CD4-positive, alpha-beta T cell (primary cell): ENCODE data around the gene KCNIP4. TPM values are rescaled to one million over a fixed set of nuclear protein-coding genes. Genes with fewer than 3 reads are reported as not detected.

Experiments used
- ATAC-seq: fragments of 200-7000 bp; cut with Tn5 transposase; one replicate; pipeline ENCODE4 v1.10.0; 2022; ENCODE audit warnings: mild to moderate bottlenecking; ENCODE audit not compliant: poor library complexity
- CTCF ChIA-PET: fragments of 350-600 bp; sonication (Branson Sonifier 250); formaldehyde crosslinking; loops from one replicate; lab custom pipeline; 2021; ENCODE audit warnings: antibody characterized with exemption, inconsistent platforms; lab: Charles Lee
- POLR2A ChIA-PET: fragments of 350-600 bp; sonication (Branson Sonifier 250); formaldehyde crosslinking; loops from one replicate; lab custom pipeline; 2021; ENCODE audit warnings: antibody characterized with exemption, inconsistent platforms; lab: Charles Lee
- DNase-seq, 14 experiments: peaks; one replicate each; pipeline ENCODE4 v3.0.0-alpha.2; 2013 to 2020; ENCODE audit warnings: mixed read lengths in 2 of 14
- H3K27ac ChIP-seq, 2 donors: one replicate each; pipeline versions ENCODE4 v1.5.1 to v1.7.0; 2013; ENCODE audit warnings: low read length in 2 of 2, low read depth in 1 of 2, mild to moderate bottlenecking in 1 of 2
- H3K27me3 ChIP-seq, 2 experiments: 1 replicate in 1 of 2; 2 replicates in 1 of 2; pipeline versions ENCODE4 v1.6.1 to v1.7.0; 2013; ENCODE audit warnings: low read length in 2 of 2, control low read depth in 1 of 2, mild to moderate bottlenecking in 1 of 2, moderate library complexity in 1 of 2; ENCODE audit not compliant: insufficient read depth in 2 of 2, control insufficient read depth in 1 of 2
- H3K36me3 ChIP-seq: one replicate; pipeline ENCODE4 v1.6.1; 2013; ENCODE audit warnings: low read length, control low read depth; ENCODE audit not compliant: insufficient read depth
- H3K4me1 ChIP-seq: one replicate; pipeline ENCODE4 v1.6.1; 2013; ENCODE audit warnings: low read length, control low read depth; ENCODE audit not compliant: insufficient read depth
- H3K4me3 ChIP-seq: one replicate; pipeline ENCODE4 v1.5.1; 2013; ENCODE audit warnings: mild to moderate bottlenecking, low read length, moderate library complexity
- H3K9me3 ChIP-seq, 2 experiments: 1 replicate in 1 of 2; 2 replicates in 1 of 2; pipeline versions ENCODE4 v1.6.1 to v1.7.0; 2013; ENCODE audit warnings: low read length in 2 of 2, mild to moderate bottlenecking in 2 of 2, control low read depth in 1 of 2, moderate library complexity in 1 of 2; ENCODE audit not compliant: control insufficient read depth in 1 of 2, insufficient read depth in 1 of 2
- H3K27ac Mint-ChIP-seq: one replicate; pipeline ENCODE4 v1.8.0; 2020; ENCODE audit warnings: mixed read lengths
- H3K27me3 Mint-ChIP-seq: one replicate; pipeline ENCODE4 v1.8.0; 2021; ENCODE audit warnings: mixed read lengths
- H3K36me3 Mint-ChIP-seq: one replicate; pipeline ENCODE4 v1.8.0; 2021; ENCODE audit warnings: low read depth, mixed read lengths
- H3K4me1 Mint-ChIP-seq: one replicate; pipeline ENCODE4 v1.8.0; 2021; ENCODE audit warnings: low read depth, mixed read lengths
- H3K4me3 Mint-ChIP-seq: one replicate; pipeline ENCODE4 v1.8.0; 2020; ENCODE audit warnings: mild to moderate bottlenecking, mixed read lengths
- H3K9me3 Mint-ChIP-seq: one replicate; pipeline ENCODE4 v1.8.0; 2020; ENCODE audit warnings: mixed read lengths
- CTCF ChIP-seq: fragments of 200-600 bp; IDR thresholded peaks from one replicate; pipeline ENCODE4 v1.8.0; 2022; ENCODE audit warnings: antibody characterized with exemption, mild to moderate bottlenecking
- intact Hi-C, 2 experiments: fragments of 100-400 bp; cut with DNase I in 1 of 2; cut with micrococcal nuclease in 1 of 2; formaldehyde crosslinking; loops; one replicate each; pipeline versions ENCODE4 v1.15.1 to v1.9.0; 2023 to 2025; cut with DNase I, micrococcal nuclease
- total RNA-seq, 174 experiments: library from RNA in 2 of 174; stranded (reverse) in 2 of 174; gene quantifications; one replicate each; pipeline ENCODE4 v1.2.3 and lab custom pipeline; 2021 to 2026

The KCNIP4 gene
- total RNA-seq, 2 experiments from 2014 or later = not detected

- no peak for TF ChIP-seq CTCF
- Histone ChIP-seq H3K4me1 (no peaks in the 10 kb centered on the region), H3K27ac (no peak overlapping the region), H3K36me3 (no peaks in the 10 kb centered on the region), H3K9me3 (peaks cover 4 to 6% of the 10 kb centered on the region in 2 experiments), H3K4me3 (no peak overlapping the region), H3K27me3 (no peaks in the 10 kb centered on the region)
- Mint-ChIP-seq H3K27me3 (no peaks in the 10 kb centered on the region), H3K36me3 (no peaks in the 10 kb centered on the region), H3K4me3 (no peak overlapping the region), H3K9me3 (peaks cover 7% of the 10 kb centered on the region), H3K4me1 (no peaks in the 10 kb centered on the region), H3K27ac (no peak overlapping the region)
- CTCF ChIA-PET = no interaction called here
- DNase-seq (no peak), ATAC-seq (no peak)
- intact Hi-C loops = no loop called here
- POLR2A ChIA-PET = no interaction called here
These were observed 55.4 kb downstream of the KCNIP4 start for GRCh38 chr4:21893136-21893535.

- no peak overlapping the region for H3K27ac Mint-ChIP-seq
These were observed 58.3 kb downstream of the KCNIP4 start for GRCh38 chr4:21890231-21890630.

GRCh38 chr4:21888195-21888976 is 60.2 kb downstream of the KCNIP4 start:
- intact Hi-C loops = no loop called here
- H3K27ac ChIP-seq = no peak overlapping the region
- ChIA-PET CTCF (no interaction called here), POLR2A (no interaction called here)
- DNase-seq = no peak
- no peak overlapping the region for H3K4me3 Mint-ChIP-seq
- no peaks in the 10 kb centered on the region for H3K36me3 Mint-ChIP-seq
- H3K36me3 ChIP-seq = no peaks in the 10 kb centered on the region
- no peak for TF ChIP-seq CTCF
- H3K4me1 Mint-ChIP-seq = no peaks in the 10 kb centered on the region
- H3K4me1 ChIP-seq = no peaks in the 10 kb centered on the region
- no peak for ATAC-seq
- no peaks in the 10 kb centered on the region for H3K27me3 ChIP-seq
- no peak overlapping the region for H3K4me3 ChIP-seq
- H3K27ac Mint-ChIP-seq = no peak overlapping the region
- no peaks in the 10 kb centered on the region for H3K27me3 Mint-ChIP-seq
- peaks cover 2% of the 10 kb centered on the region for H3K9me3 Mint-ChIP-seq
- no peaks in the 10 kb centered on the region for H3K9me3 ChIP-seq

More at GRCh38 chr4:21890231-21890630, 58.3 kb downstream of the KCNIP4 start:
- Mint-ChIP-seq H3K36me3 (no peaks in the 10 kb centered on the region), H3K4me1 (no peaks in the 10 kb centered on the region), H3K4me3 (no peak overlapping the region), H3K27me3 (no peaks in the 10 kb centered on the region), H3K9me3 (peaks cover 3% of the 10 kb centered on the region)
- ATAC-seq = no peak
- ChIA-PET POLR2A (no interaction called here), CTCF (no interaction called here)
- no peak overlapping the region for H3K4me3 ChIP-seq
- no peaks in the 10 kb centered on the region for H3K4me1 ChIP-seq
- no peak for TF ChIP-seq CTCF
- intact Hi-C loops = no loop called here
- no peak overlapping the region for H3K27ac ChIP-seq
- H3K27me3 ChIP-seq = no peaks in the 10 kb centered on the region
- no peaks in the 10 kb centered on the region for H3K9me3 ChIP-seq
- DNase-seq = no peak
- no peaks in the 10 kb centered on the region for H3K36me3 ChIP-seq
